Measurements from ENCODE around the gene PPIP5K2.
A peak's percentile ranks its signal among the peaks of the same experiment; 100 is the strongest.

The PPIP5K2 gene

GRCh38 chr5:103247118-103247517 lies 127.0 kb downstream of the PPIP5K2 start:
- no peak for DNase-seq (ENCODE audit: low read depth)

- no peak for DNase-seq (ENCODE audit: low read depth)
Measured at GRCh38 chr5:103249068-103249467, 129.0 kb downstream of the PPIP5K2 start.

- DNase-seq (ENCODE audit: low read depth) = no peak
Measured at GRCh38 chr5:103254921-103255320, 134.8 kb downstream of the PPIP5K2 start.

- no peak for DNase-seq (ENCODE audit: low read depth)
Measured at GRCh38 chr5:103255691-103256090, 135.6 kb downstream of the PPIP5K2 start.

GRCh38 chr5:103256178-103256577 lies 136.1 kb downstream of the PPIP5K2 start:
- DNase-seq (ENCODE audit: low read depth) = no peak

GRCh38 chr5:103258368-103258956 lies 138.4 kb downstream of the PPIP5K2 start, which contains the start of gene MACIR:
TSS of gene MACIR (plus strand) at chr5:103258763. CDS start at chr5:103275920, 17,157 bp downstream.
- peak; percentile 87 for DNase-seq (ENCODE audit: low read depth)

GRCh38 chr5:103258957-103259704 lies 139.0 kb downstream of the PPIP5K2 start:
- DNase-seq (ENCODE audit: low read depth) = peak; percentile 57

GRCh38 chr5:103259705-103260355 lies 139.7 kb downstream of the PPIP5K2 start:
- DNase-seq (ENCODE audit: low read depth) = no peak

GRCh38 chr5:103260951-103261350 lies 140.8 kb downstream of the PPIP5K2 start:
- no peak for DNase-seq (ENCODE audit: low read depth)

Data from activated T-cell treated with anti-CD3 and anti-CD28 coated beads for 48 hours (primary cell).